DMS53 treated with DMSO at 0.1 percent for 48 hours (cell line): ENCODE data around the gene HHIPL2.

Source experiments
- DNase-seq: peaks from one replicate; lab custom pipeline; 2025; ENCODE audit not compliant: unreplicated experiment; lab: John Stamatoyannopoulos, UW

Gene HHIPL2

GRCh38 chr1:222547944-222548671 is at the start of gene HHIPL2:
TSS of gene HHIPL2 (minus strand) at chr1:222548104. CDS start at chr1:222548044, 60 bp downstream.
- DNase-seq, result no peak

- no peak for DNase-seq
These were observed 48.8 kb upstream of the HHIPL2 start for GRCh38 chr1:222596696-222597095.

GRCh38 chr1:222594789-222595188 is 46.9 kb upstream of the HHIPL2 start:
- DNase-seq, result no peak

GRCh38 chr1:222592171-222592570 is 44.3 kb upstream of the HHIPL2 start:
- no peak for DNase-seq

GRCh38 chr1:222589462-222590302 is 41.8 kb upstream of the HHIPL2 start, which contains the start of gene TAF1A:
TSS of gene TAF1A (minus strand) at chr1:222589933.
- peak; percentile 84 for DNase-seq

GRCh38 chr1:222588135-222588534 is 40.2 kb upstream of the HHIPL2 start:
- no peak for DNase-seq

- DNase-seq, result no peak
These were observed 38.9 kb upstream of the HHIPL2 start for GRCh38 chr1:222586842-222587241.

GRCh38 chr1:222583079-222583478 is 35.2 kb upstream of the HHIPL2 start:
- no peak for DNase-seq

- peak; percentile 3 for DNase-seq
These were observed 34.3 kb upstream of the HHIPL2 start for GRCh38 chr1:222582099-222582774.

GRCh38 chr1:222579316-222579715 is 31.4 kb upstream of the HHIPL2 start:
- DNase-seq, result no peak

- no peak for DNase-seq
These were observed 22.9 kb upstream of the HHIPL2 start for GRCh38 chr1:222570837-222571236.

- no peak for DNase-seq
These were observed 13.8 kb upstream of the HHIPL2 start for GRCh38 chr1:222561656-222562055.

GRCh38 chr1:222557574-222557973 is 9.7 kb upstream of the HHIPL2 start:
- no peak for DNase-seq

GRCh38 chr1:222557148-222557547 is 9.2 kb upstream of the HHIPL2 start:
- DNase-seq, result no peak

- DNase-seq, result no peak
These were observed 8.2 kb upstream of the HHIPL2 start for GRCh38 chr1:222555992-222556615.

- DNase-seq, result no peak
These were observed 6.3 kb upstream of the HHIPL2 start for GRCh38 chr1:222554177-222554576.

- no peak for DNase-seq
These were observed 5.0 kb upstream of the HHIPL2 start for GRCh38 chr1:222552882-222553281.

GRCh38 chr1:222547260-222547614 is 667 bp downstream of the HHIPL2 start:
- DNase-seq, result no peak

- DNase-seq, result no peak
These were observed 1.2 kb downstream of the HHIPL2 start for GRCh38 chr1:222546548-222547259.

GRCh38 chr1:222546091-222546490 is 1.8 kb downstream of the HHIPL2 start:
- DNase-seq, result no peak

- no peak for DNase-seq
These were observed 4.1 kb downstream of the HHIPL2 start for GRCh38 chr1:222543817-222544216.
